IPS DF 4.7 (cell line): ENCODE results near the gene DNPH1.

Experiments used
- DNase-seq: peaks from one replicate; pipeline ENCODE4 v3.0.0-alpha.2; 2013; ENCODE audit warnings: low spot score; ENCODE audit errors: extremely low read depth

Gene DNPH1

DNA sequence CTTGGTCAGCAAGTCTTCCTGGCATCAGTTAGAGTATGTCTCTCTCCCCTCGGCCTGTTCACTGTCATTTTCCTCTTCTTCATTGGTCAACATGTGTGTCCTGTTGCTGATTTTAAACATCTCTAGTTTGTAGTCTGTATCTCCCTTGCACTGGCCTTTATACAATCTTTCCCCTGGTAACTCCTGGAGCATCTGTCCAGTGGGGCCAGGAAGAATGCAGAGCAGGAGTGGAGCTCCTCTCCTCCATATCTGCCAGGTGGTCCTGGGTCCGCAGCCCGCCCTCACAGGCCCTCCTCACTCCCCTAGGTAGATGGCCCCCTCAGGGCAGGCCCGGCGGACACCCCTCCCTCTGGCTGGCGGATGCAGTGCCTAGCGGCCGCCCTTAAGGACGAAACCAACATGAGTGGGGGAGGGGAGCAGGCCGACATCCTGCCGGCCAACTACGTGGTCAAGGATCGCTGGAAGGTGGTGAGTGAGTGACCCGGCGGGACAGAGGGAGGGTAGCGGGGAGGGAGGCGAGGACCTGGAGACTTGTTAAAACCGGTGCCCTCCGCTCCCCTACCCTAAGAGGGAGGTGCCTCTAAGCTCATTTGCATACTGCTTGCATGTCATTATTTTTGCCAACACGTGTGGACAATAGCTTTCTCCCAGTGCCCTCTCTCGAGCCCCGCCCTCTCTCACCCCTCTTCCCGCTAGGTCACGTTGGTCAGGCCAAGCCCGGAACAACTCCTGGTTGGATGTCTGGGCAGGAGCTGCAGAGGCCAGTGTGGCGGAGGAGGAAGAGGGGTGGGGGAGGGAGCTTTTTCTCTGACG is 17.2 kb upstream of the DNPH1 start:
- peak; percentile 71 for DNase-seq

DNA sequence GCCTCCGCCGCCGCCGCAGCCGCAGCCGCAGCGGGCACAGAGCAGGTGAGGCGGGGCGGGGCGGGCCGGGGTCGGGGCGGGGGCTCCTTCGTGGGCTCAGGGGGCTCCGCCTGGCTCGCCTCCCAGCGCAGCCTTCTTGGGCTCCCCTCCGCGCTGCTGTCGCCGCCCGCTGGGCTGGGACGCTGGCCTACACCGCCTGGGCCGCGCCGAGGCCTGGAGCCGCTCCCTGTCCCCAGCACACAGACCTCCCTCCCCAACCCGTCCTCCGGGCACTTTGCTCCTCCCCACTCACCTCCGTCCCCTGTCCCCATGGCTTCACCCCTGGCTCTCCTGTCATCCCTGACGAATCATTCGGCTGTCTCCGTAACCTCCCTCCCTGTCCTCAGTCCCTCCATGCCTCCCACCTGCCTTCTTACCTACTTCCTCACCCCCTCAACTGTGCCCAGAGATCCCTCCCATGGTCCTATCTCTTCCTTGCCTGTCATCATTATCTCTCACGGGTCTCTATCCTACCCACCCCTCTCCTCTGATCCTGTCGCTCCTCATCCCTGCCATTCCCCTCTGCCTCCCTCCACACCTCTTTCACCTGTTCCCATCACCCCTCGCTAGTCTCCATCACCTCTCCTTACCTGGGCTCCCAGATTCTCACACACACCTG is 14.5 kb upstream of the DNPH1 start:
- no peak for DNase-seq

- no peak for DNase-seq
Measured at GRCh38 chr6:43242908-43243663, 13.8 kb upstream of the DNPH1 start, which contains the start of gene TTBK1. TTBK1 (plus strand) TSS chr6:43243481; CDS start chr6:43246661, 3,180 bp downstream.

- DNase-seq: no peak
Measured at GRCh38 chr6:43241446-43241845, 12.2 kb upstream of the DNPH1 start.

GRCh38 chr6:43240950-43241349 is 11.7 kb upstream of the DNPH1 start:
- no peak for DNase-seq

GRCh38 chr6:43239054-43239453 is 9.8 kb upstream of the DNPH1 start:
- DNase-seq: no peak

DNA sequence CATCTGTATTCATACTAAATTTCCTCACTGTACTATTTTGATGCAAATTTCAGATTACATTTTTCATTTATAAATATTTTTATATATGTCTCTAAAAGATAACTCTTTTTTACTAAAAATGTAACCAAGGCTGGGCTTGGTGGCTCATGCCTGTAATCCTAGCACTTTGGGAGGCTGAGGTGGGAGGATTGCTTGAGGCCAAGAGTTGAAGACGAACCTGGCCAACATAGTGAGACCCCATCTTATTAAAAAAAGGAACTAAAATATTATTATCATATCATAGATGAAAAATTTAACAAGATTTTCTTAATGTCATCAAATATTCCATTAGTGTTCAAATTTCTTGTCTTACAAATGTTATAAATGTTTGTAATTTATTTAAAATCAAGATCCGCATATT is 6.6 kb upstream of the DNPH1 start:
- no peak for DNase-seq

- no peak for DNase-seq
Measured at GRCh38 chr6:43231735-43232450, 2.6 kb upstream of the DNPH1 start.

GRCh38 chr6:43231053-43231452 is 1.8 kb upstream of the DNPH1 start:
- DNase-seq: no peak

DNA sequence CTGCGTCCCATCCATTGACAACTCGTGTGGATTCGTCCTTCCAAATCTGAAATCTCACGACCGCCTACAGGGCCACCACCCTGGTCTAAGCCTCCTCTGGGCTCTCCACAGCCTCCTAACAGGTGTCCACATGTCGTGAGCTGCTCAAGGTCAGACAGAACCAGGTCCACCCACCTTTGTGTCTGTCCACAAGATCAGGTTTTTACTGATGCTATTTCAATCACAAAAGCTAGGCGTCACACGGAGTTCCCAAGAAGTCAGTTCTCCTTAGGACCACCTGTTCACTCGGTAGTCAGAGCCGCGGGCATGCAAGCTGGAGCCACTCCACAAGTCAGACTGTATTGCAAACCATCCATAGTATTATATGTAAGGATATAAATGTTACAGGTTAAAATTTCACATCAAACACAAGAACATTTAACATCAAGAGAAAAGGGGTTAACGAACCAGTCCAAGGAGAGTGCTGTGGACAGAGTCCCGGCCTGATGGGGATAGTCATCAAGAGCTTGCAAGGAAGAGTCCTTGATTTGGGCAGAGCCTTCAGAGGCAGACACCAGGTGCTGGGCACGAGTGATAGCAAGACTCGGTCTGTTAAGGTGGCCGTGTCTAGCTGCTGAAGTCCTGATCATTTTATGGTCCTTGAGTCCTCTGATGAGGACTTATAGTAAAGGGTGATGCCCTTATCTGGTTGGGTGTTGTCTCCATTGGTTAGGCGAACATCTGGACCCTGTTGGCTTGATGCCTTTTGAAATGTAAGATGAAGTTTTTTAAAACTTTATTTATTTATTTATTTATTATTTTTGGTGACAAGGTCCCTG is 731 bp upstream of the DNPH1 start:
- DNase-seq: no peak

DNA sequence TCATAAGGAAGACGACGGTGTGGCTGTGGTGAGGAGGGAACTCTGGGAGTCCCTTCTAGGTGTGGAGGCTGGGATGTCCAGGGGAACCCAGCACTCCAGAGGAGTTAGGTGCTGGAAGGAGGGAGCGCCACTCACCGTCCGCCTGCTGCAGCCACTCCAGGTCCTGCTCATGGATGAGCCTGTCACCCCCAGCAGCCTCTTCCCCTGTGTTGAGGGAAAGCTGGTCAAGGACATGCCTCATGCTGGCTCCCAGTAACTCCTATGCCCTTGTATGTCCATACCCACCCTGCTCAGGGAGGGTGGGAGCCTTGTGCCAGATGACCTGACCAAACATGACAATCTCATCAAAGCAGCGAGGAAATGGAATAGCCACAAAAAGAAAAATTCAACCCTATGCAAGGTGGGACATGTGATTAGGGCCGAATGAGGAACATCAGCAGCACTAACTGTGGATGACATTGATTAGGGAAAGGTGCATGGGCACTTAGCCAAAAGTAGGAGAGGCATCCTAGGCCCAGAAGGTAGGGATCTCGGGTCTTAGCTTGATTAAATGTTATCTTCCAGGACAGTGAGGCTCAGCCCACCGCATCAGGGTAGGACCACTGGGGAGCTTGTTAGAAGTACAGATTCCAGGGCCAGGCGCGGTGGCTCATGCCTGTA is 3.0 kb downstream of the DNPH1 start:
- no peak for DNase-seq

GRCh38 chr6:43223175-43223574 is 6.1 kb downstream of the DNPH1 start:
- DNase-seq: no peak

GRCh38 chr6:43222418-43223059 is 6.7 kb downstream of the DNPH1 start:
- DNase-seq: no peak

DNA sequence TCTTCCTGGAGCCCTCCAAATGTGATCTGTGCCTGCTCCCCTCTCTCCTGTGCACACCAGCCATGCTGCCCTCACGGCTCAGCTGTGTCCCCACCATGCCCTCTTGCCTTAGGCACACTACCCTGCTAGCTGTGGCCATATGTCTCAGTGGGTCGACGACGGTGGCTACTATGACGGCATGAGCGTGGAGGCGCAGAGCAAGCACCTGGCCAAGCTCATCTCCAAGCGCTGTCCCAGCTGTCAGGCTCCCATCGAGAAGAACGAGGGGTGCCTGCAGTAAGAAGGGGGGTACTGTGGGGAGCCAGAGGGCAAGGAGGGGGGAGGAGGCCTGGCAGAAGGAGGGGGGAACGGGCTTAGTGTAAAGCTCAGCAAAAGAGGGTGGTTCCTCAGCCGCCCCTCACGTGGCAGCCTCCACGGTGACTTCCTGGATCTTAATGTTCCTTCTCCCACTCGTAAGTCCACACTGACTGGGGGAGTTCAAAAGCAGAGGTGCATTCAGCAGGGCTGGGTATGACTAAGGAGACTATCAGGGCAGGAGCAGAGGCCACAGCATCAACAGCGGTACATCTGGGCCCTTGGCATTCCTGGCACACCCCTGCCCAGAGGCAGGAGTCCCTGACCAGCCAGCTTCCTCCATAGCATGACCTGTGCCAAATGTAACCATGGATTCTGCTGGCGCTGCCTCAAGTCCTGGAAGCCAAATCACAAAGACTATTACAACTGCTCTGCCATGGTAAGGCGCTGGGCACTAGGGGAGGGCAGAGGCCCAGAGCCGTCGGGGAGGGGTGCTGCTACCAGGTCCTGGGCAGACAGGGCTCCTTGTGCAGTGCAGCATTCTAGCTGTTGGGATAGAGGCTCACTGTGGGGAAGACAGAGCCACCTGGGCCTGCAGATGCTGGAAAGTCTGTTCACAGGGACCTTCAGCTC is 8.0 kb downstream of the DNPH1 start:
- DNase-seq: no peak

DNA sequence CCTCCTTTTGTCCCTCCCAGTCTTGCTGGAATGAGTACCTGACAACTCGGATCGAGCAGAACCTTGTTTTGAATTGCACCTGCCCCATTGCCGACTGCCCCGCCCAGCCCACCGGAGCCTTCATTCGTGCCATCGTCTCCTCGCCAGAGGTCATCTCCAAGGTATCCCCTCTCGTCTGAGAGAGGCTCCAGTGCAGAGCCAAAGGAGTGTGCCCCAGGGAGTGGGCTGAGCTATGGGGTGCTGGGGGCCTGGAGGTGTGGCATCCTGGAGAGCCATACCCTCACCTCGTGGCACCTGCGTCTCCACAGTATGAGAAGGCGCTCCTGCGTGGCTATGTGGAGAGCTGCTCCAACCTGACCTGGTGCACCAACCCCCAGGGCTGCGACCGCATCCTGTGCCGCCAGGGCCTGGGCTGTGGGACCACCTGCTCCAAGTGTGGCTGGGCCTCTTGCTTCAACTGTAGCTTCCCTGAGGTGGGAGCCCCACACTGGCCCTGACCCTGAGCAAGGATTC is 8.8 kb downstream of the DNPH1 start:
- no peak for DNase-seq

DNA sequence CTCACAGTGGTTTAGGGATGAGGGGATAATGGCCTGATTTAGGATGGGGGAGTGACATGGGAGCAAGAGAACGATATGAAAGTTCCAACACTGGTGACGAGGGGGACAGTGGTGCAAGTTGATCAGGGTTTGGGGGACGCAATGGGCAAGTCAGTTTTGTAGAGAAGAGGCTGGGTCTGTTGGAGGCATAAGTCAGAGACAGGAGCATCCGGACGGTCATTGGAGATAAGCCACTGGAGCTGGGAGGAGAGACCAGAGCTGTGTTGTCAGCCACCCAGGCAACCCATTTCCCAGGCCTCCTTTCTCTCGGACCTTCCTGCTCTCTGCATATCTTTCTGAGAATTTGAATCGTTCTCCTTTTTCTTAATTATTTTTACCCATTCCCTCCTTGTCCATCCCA is 9.5 kb downstream of the DNPH1 start:
- no peak for DNase-seq

DNA sequence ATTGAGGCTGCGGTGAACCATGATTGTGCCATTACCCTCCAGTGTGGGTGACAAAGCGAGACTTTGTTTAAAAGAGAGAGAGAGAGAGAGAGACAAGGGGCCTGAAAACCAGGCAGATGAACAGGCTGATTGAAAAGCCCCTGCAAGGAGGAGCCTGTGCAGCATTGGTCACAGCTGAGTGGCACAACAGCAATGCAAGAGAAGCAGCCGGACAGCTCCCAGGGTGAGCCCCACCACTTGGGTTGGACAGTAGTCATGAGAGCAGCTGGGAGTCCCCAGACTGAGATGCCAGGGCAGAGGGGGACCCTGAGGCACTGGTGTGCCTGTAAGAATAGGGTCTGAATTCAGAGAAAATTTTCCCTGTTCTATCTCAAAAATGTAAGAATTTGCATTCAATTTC is 10.2 kb downstream of the DNPH1 start:
- DNase-seq: no peak

GRCh38 chr6:43217351-43217750 is 11.9 kb downstream of the DNPH1 start:
- DNase-seq: no peak
